ENCODE results near the gene NHERF1.

- TF ChIP-seq POLR2A (IDR thresholded peaks at IDR 0.05) (no peak), CTCF (IDR thresholded peaks at IDR 0.05) (no peak)
These were observed 36.9 kb downstream of the NHERF1 start for GRCh38 chr17:74785096-74785980.

Data from right lobe of liver (tissue), 4 donors.